Smooth muscle cell (in vitro differentiated cells): ENCODE data around the gene DNAJA1. TPM values are rescaled to one million over a fixed set of nuclear protein-coding genes. Genes with fewer than 3 reads are reported as not detected.
A peak's percentile ranks its signal among the peaks of the same experiment; 100 is the strongest.

Experiments
- DNase-seq: peaks from one replicate; lab custom pipeline; 2025; ENCODE audit not compliant: unreplicated experiment; lab: John Stamatoyannopoulos, UW
- H2AFZ ChIP-seq: fragments of 200-600 bp; sonication (generic); 2 replicates; pipeline ENCODE4 v1.6.0; 2016; ENCODE audit warnings: antibody characterized with exemption, low read depth, mild to moderate bottlenecking
- H3F3A ChIP-seq: fragments of 200-600 bp; sonication (generic); 2 replicates; pipeline ENCODE4 v1.6.0; 2017; ENCODE audit warnings: antibody characterized with exemption, low read depth
- H3K27ac ChIP-seq: fragments of 200-600 bp; sonication (generic); 2 replicates; pipeline ENCODE4 v1.5.1; 2016; ENCODE audit warnings: low read depth, mild to moderate bottlenecking
- H3K27me3 ChIP-seq: fragments of 200-600 bp; sonication (generic); 2 replicates; pipeline ENCODE4 v1.6.1; 2016; ENCODE audit warnings: low read depth, mild to moderate bottlenecking
- H3K36me3 ChIP-seq: fragments of 200-600 bp; sonication (generic); 2 replicates; pipeline ENCODE4 v1.5.1; 2016; ENCODE audit warnings: low read depth
- H3K4me1 ChIP-seq: fragments of 200-600 bp; sonication (generic); 2 replicates; pipeline ENCODE4 v1.5.1; 2016; ENCODE audit warnings: low read depth
- H3K4me2 ChIP-seq: fragments of 200-600 bp; sonication (generic); 2 replicates; pipeline ENCODE4 v1.6.0; 2016; ENCODE audit warnings: mild to moderate bottlenecking
- H3K4me3 ChIP-seq: fragments of 200-600 bp; sonication (generic); 2 replicates; pipeline ENCODE4 v1.5.1; 2016; ENCODE audit warnings: mild to moderate bottlenecking
- H3K79me2 ChIP-seq: fragments of 200-600 bp; sonication (generic); 2 replicates; pipeline ENCODE4 v1.6.0; 2016; ENCODE audit warnings: low read depth, mild to moderate bottlenecking
- H3K9ac ChIP-seq: fragments of 200-600 bp; sonication (generic); 2 replicates; pipeline ENCODE4 v1.6.0; 2016; ENCODE audit warnings: low read depth
- H3K9me3 ChIP-seq: fragments of 200-600 bp; sonication (generic); replicated peaks from 2 replicates; pipeline ENCODE4 v1.5.1; 2016; ENCODE audit warnings: low read depth
- H4K20me1 ChIP-seq: fragments of 200-600 bp; sonication (generic); 2 replicates; pipeline ENCODE4 v1.6.0; 2016; ENCODE audit warnings: low read depth
- WGBS: methylation state at CpG from one replicate; pipeline ENCODE4 v1.1.7; 2016; ENCODE audit warnings: low lambda C conversion rate; 5-methylcytosine and 5-hydroxymethylcytosine counted together
- polyA plus RNA-seq: library from polyadenylated mRNA; unstranded; fragments of >200 nt; fragmentation: Nextera tagmentation; extraction: Ambion mirVana; gene quantifications from 2 replicates; pipeline ENCODE4 v1.2.1, GENCODE V29; 2016
- total RNA-seq: library from RNA; depleted of rRNA; stranded (reverse); fragments of >200 nt; gene quantifications from 2 replicates; pipeline ENCODE4 v1.2.3, GENCODE V29; 2014
- TF ChIP-seq, protein P1 (sequence below): fragments of 200-600 bp; sonication (generic); IDR thresholded peaks from 2 replicates; pipeline ENCODE4 v1.5.1; 2017; ENCODE audit warnings: borderline replicate concordance, mild to moderate bottlenecking, antibody characterized with exemption; ENCODE audit not compliant: insufficient read depth, poor library complexity, severe bottlenecking

Gene DNAJA1
- total and polyA plus RNA-seq, 2 experiments from 2014 or later: 151 to 152 TPM

DNA sequence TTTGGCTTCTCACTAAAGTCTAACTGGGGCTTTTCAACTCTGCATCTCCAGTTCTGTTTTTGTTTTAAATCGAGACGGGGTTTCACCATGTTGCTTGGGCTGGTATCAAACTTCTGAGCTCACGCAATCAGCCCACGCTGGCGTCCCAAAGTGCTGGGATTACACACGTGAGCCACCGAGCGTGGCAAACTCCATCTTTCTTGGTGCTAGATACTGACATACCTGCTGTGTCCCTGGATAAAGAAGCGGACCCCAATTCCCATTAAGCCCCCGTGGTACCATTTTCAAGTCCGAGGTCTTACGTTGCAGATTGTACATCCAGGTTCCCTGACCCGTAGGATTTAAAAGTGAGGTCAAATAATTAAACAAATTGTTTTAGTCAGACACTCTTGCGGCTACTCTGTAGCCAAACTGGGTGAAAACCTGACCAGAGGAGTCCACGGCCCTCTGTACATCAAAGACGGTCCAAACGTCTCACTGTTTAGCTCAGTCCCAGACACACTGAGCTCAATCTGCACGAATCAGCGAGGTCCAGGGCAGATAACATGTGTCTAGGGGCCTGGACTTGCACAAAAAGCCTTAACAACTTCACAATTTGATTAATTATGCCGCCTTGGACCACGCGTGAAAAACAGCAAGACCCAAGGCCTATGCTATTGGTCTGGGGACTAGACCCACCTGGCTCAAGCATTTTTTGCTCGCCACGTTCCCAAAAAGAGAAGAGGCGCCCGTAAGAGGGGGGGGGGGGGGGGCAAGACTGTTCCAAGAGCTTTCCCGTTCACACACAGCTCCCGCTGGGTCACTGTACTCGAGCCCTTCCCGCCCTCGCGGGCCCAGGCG is 727 bp upstream of the DNAJA1 start:
- Histone ChIP-seq H3K27ac (peak overlapping the region; percentile 93), H3K9me3 (no peaks in the 10 kb centered on the region), H3K27me3 (no peaks in the 10 kb centered on the region), H3F3A (peaks cover 8% of the 10 kb centered on the region), H3K4me2 (peak overlapping the region; percentile 97), H3K9ac (peak overlapping the region; percentile 90), H2AFZ (peak overlapping the region; percentile 82), H4K20me1 (peaks cover 41% of the 10 kb centered on the region), H3K36me3 (peaks cover 14% of the 10 kb centered on the region), H3K79me2 (peaks cover 84% of the 10 kb centered on the region), H3K4me1 (peaks cover 40% of the 10 kb centered on the region), H3K4me3 (peak overlapping the region; percentile 94)
- DNase-seq: no peak
- 21% methylated on average over 33 of the region's 33 CpGs for WGBS
- TF ChIP-seq, protein P1, sequence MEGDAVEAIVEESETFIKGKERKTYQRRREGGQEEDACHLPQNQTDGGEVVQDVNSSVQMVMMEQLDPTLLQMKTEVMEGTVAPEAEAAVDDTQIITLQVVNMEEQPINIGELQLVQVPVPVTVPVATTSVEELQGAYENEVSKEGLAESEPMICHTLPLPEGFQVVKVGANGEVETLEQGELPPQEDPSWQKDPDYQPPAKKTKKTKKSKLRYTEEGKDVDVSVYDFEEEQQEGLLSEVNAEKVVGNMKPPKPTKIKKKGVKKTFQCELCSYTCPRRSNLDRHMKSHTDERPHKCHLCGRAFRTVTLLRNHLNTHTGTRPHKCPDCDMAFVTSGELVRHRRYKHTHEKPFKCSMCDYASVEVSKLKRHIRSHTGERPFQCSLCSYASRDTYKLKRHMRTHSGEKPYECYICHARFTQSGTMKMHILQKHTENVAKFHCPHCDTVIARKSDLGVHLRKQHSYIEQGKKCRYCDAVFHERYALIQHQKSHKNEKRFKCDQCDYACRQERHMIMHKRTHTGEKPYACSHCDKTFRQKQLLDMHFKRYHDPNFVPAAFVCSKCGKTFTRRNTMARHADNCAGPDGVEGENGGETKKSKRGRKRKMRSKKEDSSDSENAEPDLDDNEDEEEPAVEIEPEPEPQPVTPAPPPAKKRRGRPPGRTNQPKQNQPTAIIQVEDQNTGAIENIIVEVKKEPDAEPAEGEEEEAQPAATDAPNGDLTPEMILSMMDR: no peak

DNA sequence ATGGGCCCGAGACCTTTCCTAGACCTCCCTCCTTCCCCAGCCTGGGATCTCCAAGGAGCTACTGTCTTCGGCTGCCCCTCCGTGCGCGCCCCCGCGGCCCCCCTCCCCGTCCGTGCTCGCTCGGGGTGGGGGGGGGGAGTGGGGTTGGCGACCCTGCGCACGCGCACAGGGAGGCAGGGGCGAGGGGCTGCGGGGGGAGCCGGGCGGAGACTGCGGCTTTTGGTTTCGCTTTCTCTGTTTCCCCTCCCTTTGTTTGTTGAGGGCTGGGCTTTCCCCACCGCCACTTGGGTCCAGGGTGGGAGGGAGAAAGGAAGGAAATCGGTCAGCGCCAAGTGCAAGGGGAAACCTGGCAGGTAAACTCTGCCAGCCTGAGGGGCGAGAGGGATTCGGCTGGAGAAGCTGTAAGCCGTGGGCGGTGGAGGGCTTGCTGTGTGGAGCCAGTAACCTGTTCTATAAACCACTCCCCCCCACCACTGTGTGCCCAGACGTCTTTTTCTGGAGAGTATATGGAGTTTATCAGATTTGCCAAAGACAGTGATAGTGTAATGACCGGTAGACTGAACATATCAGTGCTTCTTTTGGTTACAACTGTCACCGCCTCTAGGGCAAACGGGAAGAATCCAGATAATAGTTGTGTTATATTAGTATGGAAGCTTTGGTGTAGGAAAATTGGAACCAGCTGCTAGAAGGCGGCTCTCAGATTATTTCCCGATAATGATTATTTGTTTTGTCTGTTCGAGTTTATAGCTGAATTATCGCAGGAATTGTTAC is 684 bp downstream of the DNAJA1 start:
- Histone ChIP-seq H3K4me3 (peak overlapping the region; percentile 94), H3F3A (peaks cover 11% of the 10 kb centered on the region), H2AFZ (no peak overlapping the region), H3K9ac (peak overlapping the region; percentile 99), H3K9me3 (no peaks in the 10 kb centered on the region), H3K27me3 (no peaks in the 10 kb centered on the region), H3K4me2 (peak overlapping the region; percentile 96), H3K79me2 (peaks cover 91% of the 10 kb centered on the region), H3K27ac (peak overlapping the region; percentile 93), H3K36me3 (peaks cover 26% of the 10 kb centered on the region), H3K4me1 (peaks cover 46% of the 10 kb centered on the region), H4K20me1 (peaks cover 55% of the 10 kb centered on the region)
- TF ChIP-seq, protein P1: no peak
- 3% methylated on average over 15 of the region's 36 CpGs for whole genome bisulfite sequencing
- no peak for DNase-seq

DNA sequence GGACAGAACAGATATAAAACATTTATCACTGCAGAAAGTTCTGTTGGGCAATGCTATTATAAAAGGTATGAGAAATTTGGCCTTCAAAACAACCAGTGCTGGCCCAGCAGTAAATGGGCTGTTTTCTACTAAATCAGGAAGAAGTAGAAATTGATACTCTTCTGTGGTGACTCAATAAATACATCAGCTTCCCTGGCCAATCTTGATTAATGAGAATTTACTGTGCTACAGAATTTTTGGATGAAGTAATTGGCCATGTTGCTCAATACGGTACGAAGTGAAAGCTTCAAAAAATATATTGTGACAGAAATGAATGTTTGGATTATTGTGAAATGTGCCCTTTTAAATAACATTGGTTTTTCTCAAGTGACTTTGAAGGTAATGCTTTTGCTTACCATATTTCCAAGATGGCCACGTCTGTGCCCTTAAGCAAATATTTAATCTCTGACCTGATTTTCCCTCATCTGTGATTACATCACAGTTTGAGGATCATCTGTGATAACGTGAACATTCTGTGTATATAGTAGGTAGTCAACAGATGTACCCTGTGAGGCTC is 4.2 kb downstream of the DNAJA1 start:
- Histone ChIP-seq H3K79me2 (peaks cover 95% of the 10 kb centered on the region), H3K4me1 (peaks cover 33% of the 10 kb centered on the region), H4K20me1 (peaks cover 91% of the 10 kb centered on the region), H3K9me3 (no peaks in the 10 kb centered on the region), H3K4me2 (peak overlapping the region; percentile 96), H2AFZ (no peak overlapping the region), H3K9ac (no peak overlapping the region), H3K36me3 (peaks cover 46% of the 10 kb centered on the region), H3F3A (peaks cover 11% of the 10 kb centered on the region), H3K27ac (peak overlapping the region; percentile 37), H3K27me3 (no peaks in the 10 kb centered on the region), H3K4me3 (peak overlapping the region; percentile 4)
- DNase-seq: no peak
- WGBS: 89% methylated on average over 4 of the region's 4 CpGs
- TF ChIP-seq, protein P1: no peak
